Activated CD4-positive, CD25-positive, alpha-beta regulatory T cell treated with anti-CD3 and anti-CD28 coated beads, Interleukin-2, amount 50 U/mL, for 16 hours (primary cell): Measurements from ENCODE around the gene LGR4.

Experiments used
- DNase-seq: peaks from one replicate; pipeline ENCODE4 v3.0.0-alpha.2; 2020; ENCODE audit warnings: low read depth, low spot score

The LGR4 gene

GRCh38 chr11:27487706-27488105, 15.1 kb upstream of the LGR4 start:
- DNase-seq = no peak

GRCh38 chr11:27485930-27486773, 13.6 kb upstream of the LGR4 start:
- DNase-seq = no peak

- no peak for DNase-seq
Observed at GRCh38 chr11:27482793-27483192, 10.2 kb upstream of the LGR4 start.

GRCh38 chr11:27481992-27482391, 9.4 kb upstream of the LGR4 start:
- DNase-seq = no peak

GRCh38 chr11:27477831-27478230, 5.2 kb upstream of the LGR4 start:
- DNase-seq = no peak

- no peak for DNase-seq
Observed at GRCh38 chr11:27477243-27477642, 4.7 kb upstream of the LGR4 start.

- no peak for DNase-seq
Observed at GRCh38 chr11:27475622-27476021, 3.0 kb upstream of the LGR4 start.

GRCh38 chr11:27473017-27473406, 422 bp upstream of the LGR4 start:
- DNase-seq = no peak

GRCh38 chr11:27471589-27472397, 797 bp downstream of the LGR4 start:
- DNase-seq = no peak

- no peak for DNase-seq
Observed at GRCh38 chr11:27470826-27471588, 1.6 kb downstream of the LGR4 start.

- no peak for DNase-seq
Observed at GRCh38 chr11:27470166-27470565, 2.4 kb downstream of the LGR4 start.

- DNase-seq = no peak
Observed at GRCh38 chr11:27468995-27469695, 3.4 kb downstream of the LGR4 start.

GRCh38 chr11:27468209-27468994, 4.2 kb downstream of the LGR4 start:
- no peak for DNase-seq

GRCh38 chr11:27467181-27467913, 5.2 kb downstream of the LGR4 start:
- no peak for DNase-seq

- DNase-seq = no peak
Observed at GRCh38 chr11:27466363-27466762, 6.2 kb downstream of the LGR4 start.

GRCh38 chr11:27465629-27466028, 7.0 kb downstream of the LGR4 start:
- DNase-seq = no peak

- no peak for DNase-seq
Observed at GRCh38 chr11:27464909-27465308, 7.7 kb downstream of the LGR4 start.

- no peak for DNase-seq
Observed at GRCh38 chr11:27464289-27464696, 8.3 kb downstream of the LGR4 start.

GRCh38 chr11:27462543-27462942, 10.0 kb downstream of the LGR4 start:
- DNase-seq = no peak
